ENCODE results near the gene GABPB1. TPM values are rescaled to one million over a fixed set of nuclear protein-coding genes. Genes with fewer than 3 reads are reported as not detected.

Gene GABPB1
- total RNA-seq, 1 donor from 2014 or later, result 6.0 TPM

- ATAC-seq, result no peak
Measured at GRCh38 chr15:50280271-50280670, 74.7 kb downstream of the GABPB1 start.

GRCh38 chr15:50278496-50278895, 76.5 kb downstream of the GABPB1 start:
- no peak for DNase-seq (ENCODE audit: low spot score)
- no peak for ATAC-seq

More at GRCh38 chr15:50280271-50280670, 74.7 kb downstream of the GABPB1 start:
- DNase-seq (ENCODE audit: low spot score), result no peak

- DNase-seq (ENCODE audit: low spot score) (no peak), ATAC-seq (no peak)
Measured at GRCh38 chr15:50277370-50277769, 77.6 kb downstream of the GABPB1 start.

GRCh38 chr15:50275908-50276307, 79.1 kb downstream of the GABPB1 start:
- DNase-seq (ENCODE audit: low spot score) (no peak), ATAC-seq (no peak)

GRCh38 chr15:50275091-50275490, 79.9 kb downstream of the GABPB1 start:
- ATAC-seq (no peak), DNase-seq (ENCODE audit: low spot score) (no peak)

GRCh38 chr15:50267577-50267976, 87.4 kb downstream of the GABPB1 start:
- no peak for ATAC-seq
- no peak for DNase-seq (ENCODE audit: low spot score)

- DNase-seq (ENCODE audit: low spot score), result no peak
- no peak for ATAC-seq
Measured at GRCh38 chr15:50265620-50266019, 89.4 kb downstream of the GABPB1 start, which contains the start of gene HDC. TSS of gene HDC (minus strand) at chr15:50265726. CDS start at chr15:50265623, 103 bp downstream.

GRCh38 chr15:50262533-50262932, 92.5 kb downstream of the GABPB1 start:
- peak; percentile 22 for DNase-seq (ENCODE audit: low spot score)
- ATAC-seq, result no peak

- ATAC-seq (no peak), DNase-seq (ENCODE audit: low spot score) (peak; percentile 11)
Measured at GRCh38 chr15:50261981-50262380, 93.0 kb downstream of the GABPB1 start.

GRCh38 chr15:50260969-50261496, 94.0 kb downstream of the GABPB1 start:
- ATAC-seq, result peak; percentile 19

GRCh38 chr15:50259276-50259675, 95.7 kb downstream of the GABPB1 start:
- peak; percentile 10 for DNase-seq (ENCODE audit: low spot score)
- no peak for ATAC-seq

More at GRCh38 chr15:50260969-50261496, 94.0 kb downstream of the GABPB1 start:
- DNase-seq (ENCODE audit: low spot score), result no peak

GRCh38 chr15:50257924-50258323, 97.1 kb downstream of the GABPB1 start:
- DNase-seq (ENCODE audit: low spot score), result peak; percentile 1
- peak; percentile 52 for ATAC-seq

GRCh38 chr15:50257332-50257731, 97.7 kb downstream of the GABPB1 start:
- DNase-seq (ENCODE audit: low spot score), result peak; percentile 43

GRCh38 chr15:50256188-50257041, 98.6 kb downstream of the GABPB1 start:
- ATAC-seq, result no peak
- peak; percentile 19 for DNase-seq (ENCODE audit: low spot score)

More at GRCh38 chr15:50257332-50257731, 97.7 kb downstream of the GABPB1 start:
- no peak for ATAC-seq

GRCh38 chr15:50252556-50252955, 102.4 kb downstream of the GABPB1 start:
- DNase-seq (ENCODE audit: low spot score) (peak; percentile 41), ATAC-seq (no peak)

- DNase-seq (ENCODE audit: low spot score) (peak; percentile 31), ATAC-seq (no peak)
Measured at GRCh38 chr15:50251638-50252182, 103.3 kb downstream of the GABPB1 start.

- ATAC-seq, result peak; percentile 76
- DNase-seq (ENCODE audit: low spot score), result peak; percentile 58
Measured at GRCh38 chr15:50250760-50251394, 104.1 kb downstream of the GABPB1 start.

GRCh38 chr15:50249704-50250103, 105.3 kb downstream of the GABPB1 start:
- ATAC-seq (no peak), DNase-seq (ENCODE audit: low spot score) (peak; percentile 38)

GRCh38 chr15:50248994-50249582, 105.9 kb downstream of the GABPB1 start:
- ATAC-seq (no peak), DNase-seq (ENCODE audit: low spot score) (peak; percentile 29)

- ATAC-seq, result peak; percentile 57
- DNase-seq (ENCODE audit: low spot score), result peak; percentile 58
Measured at GRCh38 chr15:50247819-50248655, 107.0 kb downstream of the GABPB1 start.

All from left lobe of liver (tissue), 2 donors.